IPS-15b (cell line): ENCODE measurements around the gene DCTN3.

Experiments
- H3K27me3 ChIP-seq: one replicate; pipeline ENCODE4 v1.6.1; 2013; ENCODE audit warnings: low read length; ENCODE audit not compliant: control insufficient read depth, insufficient read depth
- H3K36me3 ChIP-seq: one replicate; pipeline ENCODE4 v1.6.1; 2013; ENCODE audit warnings: low read length; ENCODE audit not compliant: control insufficient read depth, insufficient read depth
- H3K4me1 ChIP-seq: one replicate; pipeline ENCODE4 v1.6.1; 2013; ENCODE audit warnings: mild to moderate bottlenecking, low read length; ENCODE audit not compliant: control insufficient read depth, insufficient read depth
- H3K4me3 ChIP-seq: one replicate; pipeline ENCODE4 v1.5.1; 2013; ENCODE audit warnings: low read depth, low read length
- H3K9ac ChIP-seq: one replicate; pipeline ENCODE4 v1.6.1; 2013; ENCODE audit warnings: low read depth, mild to moderate bottlenecking, low read length
- H3K9me3 ChIP-seq: one replicate; pipeline ENCODE4 v1.6.1; 2013; ENCODE audit warnings: mild to moderate bottlenecking, low read length; ENCODE audit not compliant: control insufficient read depth, insufficient read depth

DCTN3 gene

GRCh38 chr9:34654323-34655051, 34.2 kb upstream of the DCTN3 start:
- Histone ChIP-seq H3K9ac (no peak overlapping the region), H3K4me3 (no peak overlapping the region), H3K27me3 (no peaks in the 10 kb centered on the region), H3K4me1 (peaks cover 15% of the 10 kb centered on the region), H3K9me3 (no peaks in the 10 kb centered on the region), H3K36me3 (peaks cover 7% of the 10 kb centered on the region)

DNA sequence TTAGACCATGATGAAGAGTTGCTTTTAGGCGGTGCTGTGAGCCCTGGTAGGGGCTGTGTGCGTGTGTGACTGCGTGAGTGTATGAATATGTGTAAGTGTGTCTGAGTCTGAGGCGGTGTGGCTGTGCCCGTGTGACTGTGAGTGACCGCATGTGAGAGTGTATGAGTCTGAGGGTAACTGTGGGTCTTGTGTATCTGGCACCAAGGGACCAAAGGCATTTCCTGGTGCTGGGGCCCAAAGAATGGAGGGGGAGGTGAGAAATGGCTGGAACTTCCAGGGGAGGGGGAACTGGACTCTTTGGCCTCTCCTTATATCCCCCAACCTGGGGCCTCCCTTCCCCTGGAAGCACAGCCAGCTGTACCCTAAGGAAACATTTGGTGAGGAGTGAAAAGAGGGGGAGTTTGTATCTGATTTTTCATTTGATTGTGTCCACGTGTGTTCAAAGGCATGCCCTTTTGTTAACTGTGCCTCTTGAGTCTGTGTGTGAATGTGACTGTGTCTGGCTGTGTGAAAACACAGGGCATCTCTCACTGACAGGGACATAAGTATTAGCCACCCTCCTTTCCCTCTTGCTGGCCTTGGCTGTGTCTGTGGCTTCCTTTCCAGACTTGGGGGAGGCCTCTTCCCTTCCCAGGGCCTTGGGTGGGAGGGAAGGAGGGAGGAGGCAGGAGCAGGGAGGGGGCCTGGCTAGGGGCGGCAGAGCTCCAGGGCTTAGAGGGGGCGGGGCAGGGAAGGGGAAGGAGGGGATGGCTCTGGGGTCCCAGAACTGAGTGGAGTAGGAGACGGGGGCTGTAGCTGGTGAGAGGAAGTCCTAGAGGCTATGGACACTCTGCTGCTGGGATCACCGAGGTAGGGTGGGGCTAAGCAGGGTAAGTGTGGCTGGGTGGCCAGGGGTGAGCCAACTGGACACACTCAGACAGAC, 33.1 kb upstream of the DCTN3 start:
- Histone ChIP-seq H3K4me1 (peaks cover 15% of the 10 kb centered on the region), H3K9me3 (no peaks in the 10 kb centered on the region), H3K4me3 (no peak overlapping the region), H3K36me3 (peaks cover 13% of the 10 kb centered on the region), H3K27me3 (no peaks in the 10 kb centered on the region), H3K9ac (no peak overlapping the region)

DNA sequence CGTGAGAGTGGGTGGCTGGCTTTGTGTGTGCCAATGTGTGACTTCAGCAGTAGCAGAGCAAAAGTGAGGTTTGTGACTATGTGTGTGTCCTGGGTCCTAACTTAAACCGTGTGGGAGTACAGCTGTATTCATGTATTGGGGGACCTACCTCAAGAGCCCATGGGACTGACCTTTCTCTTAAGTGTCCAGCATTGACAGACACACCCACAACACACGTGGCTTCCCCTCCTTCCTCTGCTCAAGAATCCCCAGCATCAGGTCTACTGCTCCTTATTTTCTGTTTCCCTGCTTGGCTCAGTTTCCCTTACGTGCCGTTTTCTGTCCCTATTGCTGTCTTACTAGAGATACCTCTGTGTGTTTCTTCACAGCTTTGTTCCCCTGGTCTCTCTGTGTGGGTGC, 32.3 kb upstream of the DCTN3 start:
- no peak overlapping the region for H3K9ac ChIP-seq
- H3K4me3 ChIP-seq: no peak overlapping the region
- H3K4me1 ChIP-seq: peaks cover 19% of the 10 kb centered on the region
- H3K9me3 ChIP-seq: no peaks in the 10 kb centered on the region
- no peaks in the 10 kb centered on the region for H3K27me3 ChIP-seq
- peaks cover 13% of the 10 kb centered on the region for H3K36me3 ChIP-seq

GRCh38 chr9:34651876-34652601, 31.7 kb upstream of the DCTN3 start, which contains the start of gene IL11RA:
Gene IL11RA, plus strand, starts transcription at chr9:34652185. Its CDS starts 3,033 bp downstream, at chr9:34655218.
- Histone ChIP-seq H3K4me1 (peaks cover 22% of the 10 kb centered on the region), H3K9ac (peak within 1 kb of the TSS; percentile 32), H3K4me3 (peak within 1 kb of the TSS; percentile 45), H3K9me3 (no peaks in the 10 kb centered on the region), H3K27me3 (no peaks in the 10 kb centered on the region), H3K36me3 (peaks cover 13% of the 10 kb centered on the region)

DNA sequence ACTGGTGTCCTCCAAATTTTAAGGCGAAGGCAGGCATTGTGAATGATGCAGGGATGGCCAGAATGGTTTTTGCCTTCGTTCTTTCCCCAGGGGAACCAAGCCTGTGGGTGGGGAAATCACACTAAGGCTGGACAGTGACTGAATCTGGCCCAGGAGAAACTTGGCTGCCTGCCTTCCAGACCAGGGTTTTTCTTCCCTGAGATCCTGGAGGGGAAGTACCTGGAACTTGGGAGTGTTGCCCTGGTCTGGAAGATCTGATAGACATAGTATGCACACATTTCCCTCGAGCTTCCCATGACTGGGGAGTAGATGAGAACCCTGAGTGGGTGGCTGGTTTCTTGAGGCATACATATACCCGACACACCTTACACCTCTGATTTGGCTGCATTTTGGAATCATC, 31.0 kb upstream of the DCTN3 start:
- H3K4me3 ChIP-seq: peak overlapping the region; percentile 45
- H3K4me1 ChIP-seq: peaks cover 22% of the 10 kb centered on the region
- H3K9ac ChIP-seq: peak overlapping the region; percentile 32
- H3K36me3 ChIP-seq: peaks cover 13% of the 10 kb centered on the region
- H3K27me3 ChIP-seq: no peaks in the 10 kb centered on the region
- H3K9me3 ChIP-seq: no peaks in the 10 kb centered on the region

DNA sequence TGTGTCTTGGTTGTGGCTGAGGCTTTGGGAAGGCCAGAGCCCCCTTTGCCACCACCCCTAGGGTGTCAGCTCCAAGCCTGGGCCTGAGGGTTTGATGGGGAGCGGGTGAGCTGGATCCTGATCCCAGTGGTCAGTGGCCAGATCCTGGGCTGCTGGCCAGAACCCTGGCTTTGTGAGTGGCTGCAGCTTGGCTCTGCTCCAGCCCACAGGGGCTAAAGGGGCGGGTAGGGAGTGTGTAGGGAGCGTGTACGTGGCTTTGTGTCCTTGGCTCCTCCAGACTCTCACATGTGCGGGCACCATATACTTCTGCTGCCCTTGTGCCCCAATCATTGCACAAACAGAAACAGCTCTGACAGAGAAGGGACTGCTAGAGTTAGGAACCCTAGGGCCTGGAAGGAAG, 30.5 kb upstream of the DCTN3 start:
- Histone ChIP-seq H3K27me3 (no peaks in the 10 kb centered on the region), H3K4me3 (peak overlapping the region; percentile 45), H3K36me3 (peaks cover 13% of the 10 kb centered on the region), H3K9me3 (no peaks in the 10 kb centered on the region), H3K9ac (no peak overlapping the region), H3K4me1 (peaks cover 26% of the 10 kb centered on the region)

DNA sequence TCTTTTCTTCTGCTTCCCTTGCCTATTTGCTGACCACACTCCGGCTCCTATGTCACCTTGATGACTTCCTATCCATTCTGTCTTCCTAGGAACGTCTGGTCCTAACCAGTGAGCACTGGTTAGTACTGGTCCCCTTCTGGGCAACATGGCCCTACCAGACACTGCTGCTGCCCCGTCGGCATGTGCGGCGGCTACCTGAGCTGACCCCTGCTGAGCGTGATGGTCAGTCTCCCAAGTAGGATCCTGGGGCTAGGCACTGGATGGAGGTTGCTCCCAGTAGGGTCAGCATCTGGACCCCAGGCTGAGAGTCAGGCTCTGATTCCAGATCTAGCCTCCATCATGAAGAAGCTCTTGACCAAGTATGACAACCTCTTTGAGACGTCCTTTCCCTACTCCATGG, 28.4 kb upstream of the DCTN3 start:
- no peak overlapping the region for H3K4me3 ChIP-seq
- H3K9ac ChIP-seq: no peak overlapping the region
- peaks cover 31% of the 10 kb centered on the region for H3K4me1 ChIP-seq
- peaks cover 13% of the 10 kb centered on the region for H3K36me3 ChIP-seq
- H3K9me3 ChIP-seq: no peaks in the 10 kb centered on the region
- no peaks in the 10 kb centered on the region for H3K27me3 ChIP-seq

- H3K9ac ChIP-seq: peak overlapping the region; percentile 90
- peak overlapping the region; percentile 98 for H3K4me3 ChIP-seq
- no peaks in the 10 kb centered on the region for H3K9me3 ChIP-seq
- H3K4me1 ChIP-seq: peaks cover 29% of the 10 kb centered on the region
- peaks cover 13% of the 10 kb centered on the region for H3K36me3 ChIP-seq
- no peaks in the 10 kb centered on the region for H3K27me3 ChIP-seq
These were observed 27.4 kb upstream of the DCTN3 start for GRCh38 chr9:34647651-34648050.

DNA sequence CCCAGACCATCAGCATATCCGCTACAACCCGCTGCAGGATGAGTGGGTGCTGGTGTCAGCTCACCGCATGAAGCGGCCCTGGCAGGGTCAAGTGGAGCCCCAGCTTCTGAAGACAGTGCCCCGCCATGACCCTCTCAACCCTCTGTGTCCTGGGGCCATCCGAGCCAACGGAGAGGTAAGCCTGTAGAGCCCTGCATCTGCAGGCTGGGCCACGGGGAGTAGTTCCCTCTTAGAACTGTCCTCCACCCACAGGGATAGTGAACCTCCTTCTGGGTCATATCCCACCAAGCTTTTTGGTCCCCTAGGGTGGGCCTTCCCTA, 26.7 kb upstream of the DCTN3 start:
- no peaks in the 10 kb centered on the region for H3K27me3 ChIP-seq
- peak overlapping the region; percentile 98 for H3K4me3 ChIP-seq
- H3K4me1 ChIP-seq: peaks cover 24% of the 10 kb centered on the region
- H3K9ac ChIP-seq: peak overlapping the region; percentile 90
- H3K36me3 ChIP-seq: peaks cover 13% of the 10 kb centered on the region
- no peaks in the 10 kb centered on the region for H3K9me3 ChIP-seq

DNA sequence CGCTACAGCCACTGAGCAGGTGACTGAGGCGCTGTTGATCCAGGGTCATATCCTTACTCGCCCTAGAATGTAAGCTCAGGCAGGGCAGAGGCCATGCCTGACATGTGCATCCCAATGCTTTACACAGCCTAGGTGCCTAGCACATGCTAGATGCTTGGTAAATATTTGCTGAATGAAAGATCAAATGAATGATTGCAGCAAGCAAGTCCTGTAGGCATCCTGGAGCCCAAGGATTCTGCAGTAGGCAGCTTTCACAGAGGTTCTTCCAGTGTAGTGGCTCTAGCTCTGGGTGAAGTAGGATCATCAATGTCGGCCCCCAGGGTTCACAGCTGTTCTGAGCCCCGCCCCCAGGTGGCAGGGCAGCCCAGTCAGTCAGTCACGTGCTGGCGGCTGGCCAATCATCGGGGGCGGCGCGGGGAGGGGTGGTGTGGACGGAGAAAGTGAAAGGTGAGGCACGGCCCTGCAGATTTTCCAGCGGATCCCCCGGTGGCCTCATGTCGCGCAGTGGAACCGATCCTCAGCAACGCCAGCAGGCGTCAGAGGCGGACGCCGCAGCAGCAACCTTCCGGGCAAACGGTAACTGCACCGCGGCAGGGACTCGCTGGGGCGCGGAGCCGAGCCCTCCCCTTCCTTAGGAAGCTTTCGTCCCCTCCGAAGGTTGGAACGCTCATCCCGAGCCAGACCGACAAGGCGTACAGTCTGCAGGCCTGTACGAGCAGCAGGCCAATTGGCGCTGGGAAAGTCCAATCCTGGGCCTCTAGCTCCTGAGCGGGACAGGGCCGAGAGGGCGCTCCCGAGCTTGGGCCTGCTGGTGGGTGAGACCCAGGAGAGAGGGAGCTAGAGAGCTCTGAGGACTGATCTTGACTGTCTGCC, 26.2 kb upstream of the DCTN3 start, which contains the start of gene GALT:
GALT (plus strand) TSS at position 465 of the 873 bp plus-strand sequence; CDS start at position 495, 30 bp downstream.
- Histone ChIP-seq H3K36me3 (peaks cover 13% of the 10 kb centered on the region), H3K27me3 (no peaks in the 10 kb centered on the region), H3K9ac (peak within 1 kb of the TSS; percentile 90), H3K9me3 (no peaks in the 10 kb centered on the region), H3K4me3 (peak within 1 kb of the TSS; percentile 98), H3K4me1 (peaks cover 22% of the 10 kb centered on the region)
